ENCODE results near the gene MITF. TPM values are rescaled to one million over a fixed set of nuclear protein-coding genes. Genes with fewer than 3 reads are reported as not detected.
A peak's percentile ranks its signal among the peaks of the same experiment; 100 is the strongest.

MITF gene
- total RNA-seq, 4 donors from 2014 or later: 71.1 to 139 (median 109) TPM

DNA sequence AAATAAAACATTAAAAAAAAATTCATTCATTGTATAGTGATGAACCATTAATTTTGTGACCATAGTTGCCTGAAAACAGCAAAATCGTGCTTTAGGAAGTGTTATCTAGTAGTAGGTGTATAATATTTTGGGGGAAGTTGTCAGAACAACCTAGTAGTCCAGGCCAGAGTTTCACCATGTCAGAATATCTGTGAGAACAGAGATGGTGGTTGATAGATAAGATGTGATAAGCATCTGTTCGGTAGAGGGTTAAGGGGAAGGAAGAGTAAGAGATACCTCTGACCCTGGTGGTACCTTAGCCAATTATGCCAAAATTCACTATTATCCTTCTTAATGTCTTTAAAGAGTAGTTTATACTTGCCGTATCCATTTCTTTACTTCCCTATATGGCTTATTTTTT, 113.8 kb downstream of the MITF start:
- Histone ChIP-seq H3K9me3 (no peaks in the 10 kb centered on the region), H3K27ac (no peak overlapping the region), H3K36me3 (no peaks in the 10 kb centered on the region), H3K4me3 (no peak overlapping the region), H3K27me3 (no peaks in the 10 kb centered on the region), H3K4me1 (peaks cover 47 to 49% of the 10 kb centered on the region in 2 donors)
- TF ChIP-seq, protein P1, sequence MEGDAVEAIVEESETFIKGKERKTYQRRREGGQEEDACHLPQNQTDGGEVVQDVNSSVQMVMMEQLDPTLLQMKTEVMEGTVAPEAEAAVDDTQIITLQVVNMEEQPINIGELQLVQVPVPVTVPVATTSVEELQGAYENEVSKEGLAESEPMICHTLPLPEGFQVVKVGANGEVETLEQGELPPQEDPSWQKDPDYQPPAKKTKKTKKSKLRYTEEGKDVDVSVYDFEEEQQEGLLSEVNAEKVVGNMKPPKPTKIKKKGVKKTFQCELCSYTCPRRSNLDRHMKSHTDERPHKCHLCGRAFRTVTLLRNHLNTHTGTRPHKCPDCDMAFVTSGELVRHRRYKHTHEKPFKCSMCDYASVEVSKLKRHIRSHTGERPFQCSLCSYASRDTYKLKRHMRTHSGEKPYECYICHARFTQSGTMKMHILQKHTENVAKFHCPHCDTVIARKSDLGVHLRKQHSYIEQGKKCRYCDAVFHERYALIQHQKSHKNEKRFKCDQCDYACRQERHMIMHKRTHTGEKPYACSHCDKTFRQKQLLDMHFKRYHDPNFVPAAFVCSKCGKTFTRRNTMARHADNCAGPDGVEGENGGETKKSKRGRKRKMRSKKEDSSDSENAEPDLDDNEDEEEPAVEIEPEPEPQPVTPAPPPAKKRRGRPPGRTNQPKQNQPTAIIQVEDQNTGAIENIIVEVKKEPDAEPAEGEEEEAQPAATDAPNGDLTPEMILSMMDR (IDR thresholded peaks at IDR 0.05 in 4 of 5, conservative IDR thresholded peaks at IDR 0.05 in 1 of 5): no peak
- no peak for TF ChIP-seq POLR2A (IDR thresholded peaks at IDR 0.05)
- no peak for ATAC-seq
- in situ Hi-C loops (cut with MboI; ENCODE audit: low sequenced_read_pairs in 4 of 4) (no loop called here), intact Hi-C loops (cut with DNase I; ENCODE audit: low total_unique reads) (no loop called here)
- no peak for DNase-seq

DNA sequence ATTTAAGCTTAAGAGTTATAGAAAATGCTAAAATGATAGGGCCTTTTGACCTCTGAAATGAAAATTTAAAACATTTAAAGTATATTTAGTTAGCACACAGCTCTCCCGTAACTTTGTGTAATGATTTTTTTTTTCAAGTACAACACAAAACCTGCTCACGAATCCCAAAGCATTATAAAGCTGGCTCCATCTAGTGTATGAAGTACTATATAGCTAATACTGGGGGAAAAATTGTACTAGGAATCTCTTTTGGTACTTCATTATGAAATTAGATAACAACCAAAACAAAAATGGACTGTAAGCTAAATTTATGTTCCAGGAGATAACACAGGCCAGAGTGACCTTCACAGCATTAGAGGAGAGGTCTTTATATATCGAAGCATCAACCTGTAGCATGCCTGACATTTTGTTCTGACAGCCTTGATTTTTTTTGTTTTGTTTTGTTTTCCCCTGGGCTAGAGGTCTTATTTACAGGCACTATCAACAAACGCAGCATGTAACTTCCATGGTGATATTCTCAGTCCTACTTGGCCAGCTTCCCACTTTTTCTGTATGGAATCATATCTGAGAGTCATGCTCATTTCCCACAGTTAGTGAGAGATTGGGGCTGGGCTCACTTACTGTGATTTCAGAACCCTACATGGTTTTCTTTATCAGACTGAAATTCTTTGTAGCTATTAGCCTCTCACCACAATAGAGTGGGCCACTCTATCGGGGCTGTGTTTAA, 116.3 kb downstream of the MITF start:
- in situ Hi-C loops (cut with MboI; ENCODE audit: low sequenced_read_pairs in 4 of 4): no loop called here
- Histone ChIP-seq H3K4me1 (peaks cover 31 to 36% of the 10 kb centered on the region in 2 donors), H3K36me3 (no peaks in the 10 kb centered on the region), H3K27me3 (no peaks in the 10 kb centered on the region), H3K27ac (peak overlapping the region in 1 of 4 donors; percentile 5), H3K9me3 (no peaks in the 10 kb centered on the region), H3K4me3 (no peak overlapping the region)
- intact Hi-C loops (cut with DNase I; ENCODE audit: low total_unique reads): loop anchor here (2.0 kb wide), 1 partner anchor 165 kb away; no protein-coding TSS in a partner anchor
- no peak for TF ChIP-seq POLR2A (IDR thresholded peaks at IDR 0.05)
- TF ChIP-seq, protein P1 (IDR thresholded peaks at IDR 0.05 in 4 of 5, conservative IDR thresholded peaks at IDR 0.05 in 1 of 5): peak in 3 of 5 experiments; percentile 33 to 47 (median 36)
- ATAC-seq (peak; percentile 60 to 85), DNase-seq (no peak)

DNA sequence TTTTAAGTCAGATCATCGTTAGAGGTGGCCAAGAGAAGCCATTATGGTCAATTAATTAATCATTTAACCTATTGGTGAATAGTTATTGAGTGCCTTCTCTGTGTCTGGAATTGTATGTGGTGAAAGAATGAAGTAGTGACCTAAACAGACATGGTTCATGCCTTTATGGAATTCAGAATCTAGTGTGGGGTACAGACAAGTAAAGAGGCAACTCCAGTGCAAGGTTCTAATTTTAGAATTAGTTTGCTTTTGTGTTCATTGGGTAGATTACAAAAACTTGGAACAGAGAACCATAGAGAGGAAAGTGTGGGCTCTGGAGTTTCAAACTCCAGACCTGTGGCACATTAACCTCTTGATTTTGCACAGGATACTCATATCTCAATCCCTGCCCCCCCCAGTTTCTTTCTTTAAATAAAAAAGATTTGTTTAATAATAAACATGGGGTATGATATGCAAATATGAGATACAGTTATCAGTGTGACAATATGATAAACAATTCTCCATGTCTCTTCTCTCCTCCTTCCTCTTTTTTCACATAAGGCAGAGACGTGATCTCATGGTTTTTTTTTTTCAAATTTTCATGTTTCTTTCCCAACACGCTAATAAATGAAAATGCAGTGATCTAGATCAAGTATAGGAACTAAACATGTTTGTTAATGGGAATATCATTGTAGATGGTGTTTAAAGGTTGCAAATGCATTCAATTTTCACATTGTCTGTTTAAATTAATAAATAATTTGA, 117.9 kb downstream of the MITF start:
- TF ChIP-seq, protein P1 (IDR thresholded peaks at IDR 0.05 in 4 of 5, conservative IDR thresholded peaks at IDR 0.05 in 1 of 5): no peak
- TF ChIP-seq POLR2A (IDR thresholded peaks at IDR 0.05): no peak
- no peak for ATAC-seq
- intact Hi-C loops (cut with DNase I; ENCODE audit: low total_unique reads) (no loop called here), in situ Hi-C loops (cut with MboI; ENCODE audit: low sequenced_read_pairs in 4 of 4) (no loop called here)
- Histone ChIP-seq H3K27ac (no peak overlapping the region), H3K9me3 (no peaks in the 10 kb centered on the region), H3K4me3 (no peak overlapping the region), H3K4me1 (peaks cover 31 to 34% of the 10 kb centered on the region in 2 donors), H3K36me3 (no peaks in the 10 kb centered on the region), H3K27me3 (no peaks in the 10 kb centered on the region)
- no peak for DNase-seq

DNA sequence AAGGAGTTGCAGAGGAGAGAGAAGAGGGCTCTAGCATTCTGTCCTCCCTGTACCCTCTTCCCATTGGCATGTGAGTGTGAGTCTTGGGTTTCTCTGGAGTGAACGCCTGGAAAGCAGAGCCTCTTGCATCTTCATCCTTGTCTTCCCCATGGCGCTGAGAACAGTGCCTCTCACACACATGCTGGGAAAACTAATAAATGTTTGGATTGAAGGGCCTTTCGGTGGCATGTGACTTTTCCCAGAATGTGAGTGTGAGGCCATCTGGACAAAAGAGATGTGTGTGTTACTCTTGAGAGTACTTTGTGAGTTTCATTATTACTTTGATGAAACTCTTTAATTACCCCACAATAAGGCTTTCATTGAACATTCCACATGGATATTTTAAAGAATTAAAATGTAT, 122.3 kb downstream of the MITF start:
- H3K36me3 ChIP-seq: no peaks in the 10 kb centered on the region
- in situ Hi-C loops (cut with MboI; ENCODE audit: low sequenced_read_pairs in 4 of 4) (no loop called here), intact Hi-C loops (cut with DNase I; ENCODE audit: low total_unique reads) (no loop called here)
- ATAC-seq (peak in 1 of 2 donors; percentile 41), DNase-seq (no peak)
- H3K4me1 ChIP-seq: peaks cover 46 to 50% of the 10 kb centered on the region in 2 donors
- H3K27me3 ChIP-seq: no peaks in the 10 kb centered on the region
- H3K9me3 ChIP-seq: no peaks in the 10 kb centered on the region
- H3K27ac ChIP-seq: no peak overlapping the region
- no peak overlapping the region for H3K4me3 ChIP-seq
- TF ChIP-seq POLR2A (IDR thresholded peaks at IDR 0.05): no peak
- TF ChIP-seq, protein P1 (IDR thresholded peaks at IDR 0.05 in 4 of 5, conservative IDR thresholded peaks at IDR 0.05 in 1 of 5): no peak

All from gastrocnemius medialis (tissue), 4 donors.